ENCODE measurements around the gene NEURL1.

NEURL1 gene

GRCh38 chr10:103463499-103463898, 30.0 kb upstream of the NEURL1 start:
- no peak for TF ChIP-seq CTCF (IDR thresholded peaks at IDR 0.05; ENCODE audit: insufficient read depth, low read depth, low read length, missing control alignments)
- DNase-seq (ENCODE audit: low read depth) = no peak
- H3K4me3 ChIP-seq (ENCODE audit: low read depth, low read length) = no peak overlapping the region

GRCh38 chr10:103465411-103466179, 27.9 kb upstream of the NEURL1 start:
- H3K4me3 ChIP-seq (ENCODE audit: low read depth, low read length) = peak overlapping the region; percentile 9
- no peak for TF ChIP-seq CTCF (IDR thresholded peaks at IDR 0.05; ENCODE audit: insufficient read depth, low read depth, low read length, missing control alignments)
- peak; percentile 80 for DNase-seq (ENCODE audit: low read depth)

GRCh38 chr10:103466734-103467133, 26.8 kb upstream of the NEURL1 start:
- TF ChIP-seq CTCF (IDR thresholded peaks at IDR 0.05; ENCODE audit: insufficient read depth, low read depth, low read length, missing control alignments) = no peak
- DNase-seq (ENCODE audit: low read depth) = peak; percentile 54
- peak overlapping the region; percentile 62 for H3K4me3 ChIP-seq (ENCODE audit: low read depth, low read length)

GRCh38 chr10:103467406-103467805, 26.1 kb upstream of the NEURL1 start:
- peak; percentile 94 for DNase-seq (ENCODE audit: low read depth)
- peak overlapping the region; percentile 62 for H3K4me3 ChIP-seq (ENCODE audit: low read depth, low read length)
- no peak for TF ChIP-seq CTCF (IDR thresholded peaks at IDR 0.05; ENCODE audit: insufficient read depth, low read depth, low read length, missing control alignments)

- no peak for TF ChIP-seq CTCF (IDR thresholded peaks at IDR 0.05; ENCODE audit: insufficient read depth, low read depth, low read length, missing control alignments)
- DNase-seq (ENCODE audit: low read depth) = peak; percentile 59
- no peak overlapping the region for H3K4me3 ChIP-seq (ENCODE audit: low read depth, low read length)
These were observed 24.3 kb upstream of the NEURL1 start for GRCh38 chr10:103469201-103469600.

- DNase-seq (ENCODE audit: low read depth) = peak; percentile 98
- H3K4me3 ChIP-seq (ENCODE audit: low read depth, low read length) = peak overlapping the region; percentile 60
- TF ChIP-seq CTCF (IDR thresholded peaks at IDR 0.05; ENCODE audit: insufficient read depth, low read depth, low read length, missing control alignments) = no peak
These were observed 22.5 kb upstream of the NEURL1 start for GRCh38 chr10:103470761-103471653.
